AG08395 (cell line): ENCODE results near the gene TAAR6.
A peak's percentile ranks its signal among the peaks of the same experiment; 100 is the strongest.
"Not testable (repeated sequence)": the region's sequence is repeated elsewhere in the genome, so short reads cannot be mapped to it uniquely, and the experiment has no call there.

Source experiments
- DNase-seq: peaks from one replicate; pipeline ENCODE4 v3.0.0; 2012; ENCODE audit warnings: mixed read lengths, low spot score

TAAR6 gene

DNA sequence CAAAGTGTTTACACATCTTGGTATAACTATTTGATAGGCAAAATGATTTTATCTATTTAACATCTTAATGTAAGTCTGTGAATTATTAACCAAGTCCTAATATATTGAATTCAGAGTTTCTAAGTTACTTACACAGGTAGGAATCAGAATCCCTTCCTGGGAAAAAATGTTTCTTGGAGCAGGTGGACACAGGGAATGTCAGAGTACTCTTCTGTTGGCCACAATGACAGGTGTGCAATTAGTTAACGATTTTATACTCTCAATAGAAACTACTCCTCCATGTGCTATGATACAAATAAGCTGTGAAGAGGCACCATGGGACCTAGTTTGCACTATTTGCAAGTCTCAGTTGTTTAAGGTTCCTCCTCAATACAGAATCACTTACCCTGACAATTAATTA, 20.2 kb downstream of the TAAR6 start:
- DNase-seq = no peak

DNA sequence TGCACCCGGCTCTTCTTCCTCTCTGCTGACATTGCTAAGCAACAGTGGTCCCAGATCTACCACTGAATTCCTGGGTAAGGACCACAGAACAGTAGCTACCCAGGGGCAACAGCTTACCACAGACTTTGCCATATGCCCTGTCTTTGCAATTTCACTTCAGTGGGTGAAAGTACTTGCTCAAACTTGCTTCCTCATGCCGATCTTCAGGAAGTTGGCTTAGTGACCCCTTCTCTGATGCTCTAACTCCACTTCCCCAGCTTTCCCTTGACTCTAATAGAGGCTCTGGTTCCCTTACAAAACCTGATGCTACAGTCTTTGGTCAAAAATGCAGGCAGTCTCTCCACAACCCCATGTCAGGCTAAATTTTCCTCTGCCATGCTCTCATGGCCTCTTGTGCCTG, 22.7 kb downstream of the TAAR6 start:
- no peak for DNase-seq

DNA sequence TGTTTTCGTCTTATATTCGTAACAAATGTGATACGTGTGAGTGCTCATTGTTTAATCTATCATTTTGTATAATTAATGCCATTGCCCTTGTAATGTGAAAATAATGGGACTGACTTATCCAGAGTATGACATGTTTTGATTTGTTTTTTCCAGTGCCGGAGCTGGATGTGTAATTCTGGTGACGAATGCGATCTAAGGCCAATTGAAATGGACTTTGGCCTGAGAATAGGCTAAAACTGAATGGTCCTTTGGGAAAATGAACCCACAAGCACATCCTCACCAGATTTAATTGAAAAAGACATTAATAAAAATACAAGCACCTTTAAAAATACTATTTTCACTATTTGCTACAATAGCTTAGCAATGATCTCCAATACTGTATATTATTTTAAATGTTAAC, 26.1 kb downstream of the TAAR6 start:
- no peak for DNase-seq

DNA sequence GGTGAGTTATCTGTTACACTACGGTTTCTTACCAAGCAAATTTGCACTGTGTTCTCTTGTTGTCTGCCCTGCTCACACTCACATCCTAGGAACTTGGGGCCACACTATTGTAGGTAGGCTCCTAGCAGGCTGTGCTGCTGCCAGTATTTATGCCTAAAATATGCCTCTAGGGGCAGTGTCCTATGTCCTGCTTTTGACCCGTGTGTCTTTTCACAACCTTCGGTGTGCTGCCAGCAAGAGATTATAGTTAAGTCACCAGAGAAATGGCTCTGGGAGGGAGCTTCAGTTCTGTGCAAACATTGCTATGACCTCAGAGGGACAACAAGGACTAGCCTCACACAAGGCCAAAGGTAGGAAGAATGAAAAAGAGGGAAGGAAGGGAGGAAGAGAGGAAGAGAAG, 28.4 kb downstream of the TAAR6 start:
- DNase-seq = peak; percentile 16

DNA sequence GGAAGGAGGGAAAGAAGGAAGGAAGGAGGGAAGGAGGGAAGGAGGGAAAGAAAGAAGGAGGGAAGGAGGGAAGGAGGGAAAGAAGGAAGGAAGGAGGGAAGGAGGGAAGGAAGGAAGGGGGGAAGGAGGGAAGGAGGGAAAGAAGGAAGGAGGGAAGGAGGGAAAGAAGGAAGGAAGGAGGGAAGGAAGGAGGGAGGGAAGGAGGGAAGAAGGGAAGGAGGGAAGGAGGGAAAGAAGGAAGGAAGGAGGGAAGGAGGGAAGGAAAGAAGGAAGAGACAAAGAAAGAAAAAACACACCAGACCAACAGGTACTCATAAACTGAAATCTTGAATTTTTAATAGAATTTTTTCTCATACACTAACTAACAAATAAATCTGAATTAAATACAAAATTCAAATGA, 30.8 kb downstream of the TAAR6 start:
- not testable (repeated sequence) for DNase-seq

DNA sequence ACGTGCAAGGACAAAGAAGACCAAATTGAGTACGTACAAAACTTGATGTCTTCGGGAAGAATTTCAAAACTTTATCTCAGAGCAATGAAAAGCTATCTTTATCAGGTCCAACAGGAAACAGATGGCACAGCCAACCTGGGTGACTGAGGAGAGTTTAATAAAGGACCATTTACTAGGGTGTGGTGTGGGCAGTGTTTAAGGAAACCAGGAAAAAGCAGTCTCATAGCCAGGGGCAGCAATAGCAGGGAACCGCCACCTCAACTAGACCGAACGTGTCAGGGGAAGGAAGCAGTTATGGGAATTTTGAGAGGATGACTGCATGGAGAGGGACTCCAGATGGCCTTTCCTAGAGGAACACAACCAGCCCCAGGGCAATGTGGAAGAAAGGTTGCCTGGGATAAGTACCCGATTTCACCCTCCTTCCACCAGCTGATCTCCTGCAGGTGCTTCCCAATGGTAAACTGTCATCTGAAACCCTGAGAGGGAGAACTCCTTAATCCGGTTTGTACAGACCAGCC, 34.6 kb downstream of the TAAR6 start:
- no peak for DNase-seq

DNA sequence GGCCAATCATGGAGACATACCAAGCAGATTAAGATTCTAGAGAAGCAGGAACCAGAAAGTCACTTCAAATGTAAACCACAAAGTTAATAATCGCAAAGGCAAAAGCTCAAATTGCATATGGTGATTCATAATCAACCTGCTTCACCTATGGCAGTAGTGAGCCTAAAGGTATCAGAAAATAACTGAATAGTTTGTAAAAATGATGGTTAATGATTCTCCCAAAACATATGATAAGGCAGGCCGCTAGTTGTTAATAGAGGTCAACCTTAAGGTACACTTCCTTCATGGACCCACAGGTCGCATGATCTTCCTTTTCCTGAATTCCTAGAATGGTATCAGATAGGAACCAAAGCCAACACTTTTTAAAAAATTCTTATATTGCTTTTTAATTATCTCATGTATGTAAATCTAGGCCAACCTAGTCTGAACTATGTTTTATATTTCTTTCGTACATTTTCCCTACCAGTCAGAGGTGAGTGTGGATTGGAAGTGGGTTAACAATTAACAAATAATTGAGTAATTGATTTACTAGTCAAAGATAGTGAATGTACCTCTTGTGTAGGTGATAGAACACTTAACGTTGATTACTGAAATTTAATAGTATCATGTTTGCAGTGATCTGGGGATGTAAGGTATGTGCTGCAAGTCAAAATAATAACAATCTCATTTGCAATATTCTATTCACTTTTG, 37.6 kb downstream of the TAAR6 start:
- DNase-seq = no peak

DNA sequence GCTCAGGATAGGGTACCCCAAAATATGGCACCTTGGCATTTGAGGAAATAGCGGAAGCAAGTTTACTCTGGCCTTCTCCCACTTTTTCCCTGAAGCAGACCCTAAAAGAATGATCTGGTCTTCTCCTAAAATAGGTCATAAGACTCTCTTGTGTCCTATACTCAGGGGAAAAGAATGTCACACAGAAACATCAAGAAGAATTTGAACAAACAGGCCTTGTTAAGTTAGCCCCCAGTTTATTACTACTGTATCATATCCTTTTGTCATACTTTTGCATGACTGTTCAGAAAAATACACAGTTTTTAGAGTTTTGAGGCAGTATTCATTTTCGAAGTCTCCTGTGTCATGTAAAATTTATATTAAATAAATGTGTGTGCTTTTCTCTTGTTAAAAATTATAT, 41.5 kb downstream of the TAAR6 start:
- DNase-seq = no peak

DNA sequence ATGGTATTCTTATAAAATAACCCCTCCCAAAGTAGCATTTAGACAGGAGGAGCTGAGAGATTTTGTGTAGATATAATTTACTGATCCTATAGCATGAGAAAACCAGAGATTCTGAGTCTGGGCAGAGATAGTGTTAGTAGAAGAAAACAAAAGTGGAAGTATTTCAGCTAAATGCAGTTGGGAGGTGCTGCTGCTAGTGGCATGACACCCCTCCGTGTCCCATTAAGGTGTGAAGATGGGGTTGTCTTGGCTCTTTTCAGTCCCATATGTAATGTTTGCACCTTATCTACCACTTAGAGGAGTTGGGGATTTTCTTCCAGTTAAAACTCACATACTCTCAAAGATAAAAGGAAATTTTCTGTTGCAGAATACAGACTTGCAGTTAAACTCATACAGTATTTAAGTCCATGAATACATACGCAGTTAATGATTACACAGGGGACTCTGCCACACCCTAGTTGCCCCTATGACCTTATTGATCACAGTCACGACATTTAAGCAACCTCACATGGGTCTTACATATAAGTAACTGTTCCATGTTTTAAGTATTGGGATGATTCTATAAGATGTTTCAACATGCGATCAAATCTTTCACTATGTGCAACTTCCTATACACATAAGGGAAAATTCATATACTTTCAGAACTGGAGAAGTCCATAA, 42.5 kb downstream of the TAAR6 start:
- DNase-seq = no peak

DNA sequence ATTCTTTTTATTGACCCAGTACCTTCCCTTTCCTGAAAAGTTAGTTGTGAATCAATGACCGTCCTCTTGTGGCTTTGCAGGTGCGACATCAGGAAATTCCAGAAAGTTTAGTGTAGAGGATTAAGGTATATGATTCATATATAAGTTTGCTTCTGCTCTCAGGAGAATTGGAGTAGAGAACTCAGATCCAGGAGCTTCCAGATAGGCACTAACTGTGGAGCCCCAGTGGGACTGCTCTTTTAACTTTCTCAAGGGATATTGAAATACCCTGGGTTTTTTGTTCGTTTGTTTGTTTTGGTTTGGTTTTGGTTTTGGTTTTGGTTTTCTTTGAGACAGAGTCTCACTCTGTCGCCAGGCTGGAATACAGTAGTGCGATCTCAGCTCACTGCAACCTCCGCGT, 44.4 kb downstream of the TAAR6 start:
- no peak for DNase-seq

DNA sequence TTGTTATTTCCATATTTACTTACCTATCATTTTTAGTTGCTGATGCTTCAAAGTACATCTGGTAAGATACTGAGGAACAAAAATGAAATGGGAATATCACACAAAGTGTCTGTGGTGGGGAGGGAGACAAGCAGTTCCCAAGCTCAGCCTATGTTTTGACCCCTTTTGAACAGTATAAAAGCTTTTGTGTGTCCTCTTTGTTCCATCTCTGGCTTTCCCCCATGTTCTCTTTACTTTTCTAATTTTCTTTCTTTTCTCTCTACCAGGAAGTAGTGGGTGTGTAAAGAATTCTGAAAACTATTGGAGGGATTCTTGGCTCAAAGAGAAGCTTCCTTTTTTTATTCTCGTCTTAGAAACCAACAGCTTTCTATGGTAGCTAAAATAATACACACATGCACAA, 46.6 kb downstream of the TAAR6 start:
- DNase-seq = no peak
